ENCODE results near the gene PFN4. TPM values are rescaled to one million over a fixed set of nuclear protein-coding genes. Genes with fewer than 3 reads are reported as not detected.
A peak's percentile ranks its signal among the peaks of the same experiment; 100 is the strongest.
"Not testable (repeated sequence)": the region's sequence is repeated elsewhere in the genome, so short reads cannot be mapped to it uniquely, and the experiment has no call there.

PFN4 gene
- total RNA-seq = 0.47 TPM

DNA sequence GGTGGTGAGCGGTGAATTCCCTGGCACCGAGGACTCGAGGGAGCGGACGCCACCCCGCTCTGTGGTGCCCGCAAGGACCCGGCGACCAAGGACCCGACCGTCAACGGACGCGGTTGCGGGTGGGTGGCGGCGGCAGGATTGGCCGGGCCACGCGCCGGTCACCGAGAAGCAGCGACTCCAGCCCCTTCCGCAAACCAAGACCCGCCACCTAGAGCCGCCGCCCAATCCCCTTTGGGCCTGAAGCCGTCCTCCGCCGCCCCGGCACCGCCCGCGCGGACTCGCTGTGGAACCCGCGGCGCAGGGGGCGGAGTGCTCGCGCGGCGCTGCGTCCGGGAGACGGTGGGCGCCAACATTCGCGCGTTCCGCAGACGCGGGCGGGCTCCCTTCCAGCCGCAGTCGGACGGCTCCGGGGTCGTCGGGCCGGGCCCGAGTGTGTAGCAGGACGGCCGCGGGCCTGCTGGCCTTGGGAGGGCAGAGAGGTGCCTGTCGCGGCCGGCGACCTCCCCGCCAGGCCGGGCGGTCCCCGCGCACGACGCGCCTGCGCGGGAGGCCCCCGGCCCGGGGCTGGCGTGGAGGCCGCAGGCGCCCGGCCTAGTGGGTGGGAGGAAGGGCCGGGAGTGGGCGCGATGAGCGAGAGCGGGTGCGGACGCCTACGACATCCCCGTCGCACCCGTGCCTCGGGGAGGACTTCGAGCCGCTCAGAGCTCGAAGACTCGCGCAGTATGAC, at the start of gene PFN4, which contains the start of gene FAM228B:
Gene PFN4, minus strand, starts transcription at position 140 of the 727 bp plus-strand sequence. CDS start 799 bp downstream, outside the sequence.
Gene FAM228B, plus strand, starts transcription at position 275 of the 727 bp plus-strand sequence. CDS start 893 bp downstream, outside the sequence.
- DNase-seq = peak; percentile 89

DNA sequence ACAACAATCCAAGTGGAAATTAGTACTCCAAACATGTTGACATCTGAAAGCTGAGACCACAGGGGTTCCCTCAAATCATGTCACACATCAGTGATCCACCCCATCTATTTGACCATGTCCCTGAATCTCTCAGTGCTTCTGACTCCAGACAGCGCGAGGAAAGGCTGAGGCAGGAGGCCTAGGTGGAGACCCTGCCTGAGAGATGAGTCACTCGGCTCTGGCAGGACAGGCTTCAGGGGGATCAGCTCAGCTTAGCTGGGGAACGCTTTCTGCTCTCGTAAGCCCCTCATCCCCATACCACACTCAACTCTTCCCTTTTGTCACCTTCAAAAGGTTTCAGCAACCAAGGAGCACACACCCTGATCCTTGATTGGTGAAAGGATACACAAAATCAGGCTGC, 45.9 kb upstream of the PFN4 start:
- no peak for DNase-seq

DNA sequence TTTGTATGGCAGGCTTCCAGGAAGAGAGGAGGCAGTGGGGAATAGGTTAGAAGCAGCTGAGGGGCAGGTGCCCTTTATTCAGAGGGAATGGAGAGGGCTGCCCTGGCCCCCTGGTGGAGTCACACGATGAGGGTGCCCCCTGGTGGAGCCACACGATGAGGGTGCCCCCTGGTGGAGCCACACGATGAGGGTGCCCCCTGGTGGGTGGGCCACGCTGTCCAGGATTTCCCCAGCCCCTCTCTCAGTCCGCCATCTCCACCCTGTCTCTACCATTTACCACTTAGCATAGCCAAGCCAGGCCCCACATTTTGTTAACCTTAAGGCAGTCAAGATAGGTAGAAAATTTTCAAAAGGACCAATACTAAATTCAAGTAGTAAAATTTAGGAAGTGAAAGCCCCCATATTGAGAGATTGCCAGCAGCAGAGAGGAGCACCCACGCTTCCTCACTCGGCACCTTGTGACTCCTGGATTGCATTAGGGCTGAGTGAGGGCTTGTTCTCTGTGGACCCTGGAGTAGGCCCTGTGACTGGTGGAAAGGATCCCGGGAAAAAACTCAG, 41.4 kb upstream of the PFN4 start:
- DNase-seq = no peak

GRCh38 chr2:24163601-24164000, 40.5 kb upstream of the PFN4 start:
- DNase-seq = no peak

- no peak for DNase-seq
Measured at GRCh38 chr2:24163186-24163585, 40.1 kb upstream of the PFN4 start.

DNA sequence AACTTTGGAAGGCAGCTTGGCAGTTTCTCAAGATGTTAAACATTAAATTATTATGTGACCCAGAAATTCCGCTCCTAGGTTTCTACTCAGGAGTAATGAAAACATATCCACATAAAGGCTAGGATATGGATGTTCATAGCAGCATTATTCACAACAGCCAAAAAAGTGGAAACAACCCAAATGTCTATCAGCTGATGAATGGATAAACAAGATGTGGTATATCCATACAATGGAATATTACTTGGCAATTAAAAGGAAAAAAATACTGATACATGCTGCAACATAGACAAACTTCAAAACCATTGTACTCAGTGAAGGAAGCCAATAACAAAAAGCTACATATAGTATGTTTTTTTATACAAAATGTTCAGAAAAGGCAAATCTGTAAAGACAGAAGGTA, 39.4 kb upstream of the PFN4 start:
- DNase-seq = no peak

DNA sequence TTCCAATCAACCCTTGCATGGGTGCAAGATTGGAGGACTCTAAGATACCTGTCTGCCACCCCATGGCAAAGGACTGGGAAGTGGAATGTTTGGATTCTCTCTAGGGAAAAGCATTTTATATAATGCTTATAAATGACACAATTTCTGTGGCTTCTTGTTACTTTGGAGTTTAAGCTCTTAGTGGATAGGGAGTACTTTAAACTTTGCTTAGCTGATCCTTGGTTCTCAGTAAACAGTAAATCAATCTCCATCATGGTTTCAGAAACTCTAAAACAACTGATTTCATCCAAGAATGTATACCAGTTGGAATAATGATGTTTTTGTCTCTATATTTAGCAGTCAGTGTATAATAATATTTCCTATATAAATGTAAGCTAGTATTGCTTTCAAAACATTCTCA, 37.6 kb upstream of the PFN4 start:
- no peak for DNase-seq

DNA sequence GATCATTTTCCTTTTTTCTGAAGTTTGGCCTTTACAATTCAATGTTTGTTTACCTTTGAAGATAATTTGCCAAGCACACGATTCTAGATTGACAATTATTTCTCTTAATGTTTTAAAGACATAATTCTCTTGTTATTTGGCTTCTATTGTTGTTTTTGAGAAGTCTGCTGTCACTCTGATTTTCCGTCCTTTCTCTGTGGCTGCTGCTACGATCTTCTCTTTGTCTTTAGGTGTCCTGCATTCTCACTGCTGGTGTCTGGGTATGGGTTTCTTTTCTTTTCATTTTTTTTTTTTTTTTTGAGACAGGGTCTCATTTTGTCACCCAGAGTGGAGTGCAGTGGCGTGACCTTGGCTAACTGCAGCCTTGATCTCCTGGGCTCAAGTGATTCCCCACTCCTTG, 36.6 kb upstream of the PFN4 start:
- DNase-seq = no peak

- DNase-seq = no peak
Measured at GRCh38 chr2:24158131-24158530, 35.0 kb upstream of the PFN4 start.

DNA sequence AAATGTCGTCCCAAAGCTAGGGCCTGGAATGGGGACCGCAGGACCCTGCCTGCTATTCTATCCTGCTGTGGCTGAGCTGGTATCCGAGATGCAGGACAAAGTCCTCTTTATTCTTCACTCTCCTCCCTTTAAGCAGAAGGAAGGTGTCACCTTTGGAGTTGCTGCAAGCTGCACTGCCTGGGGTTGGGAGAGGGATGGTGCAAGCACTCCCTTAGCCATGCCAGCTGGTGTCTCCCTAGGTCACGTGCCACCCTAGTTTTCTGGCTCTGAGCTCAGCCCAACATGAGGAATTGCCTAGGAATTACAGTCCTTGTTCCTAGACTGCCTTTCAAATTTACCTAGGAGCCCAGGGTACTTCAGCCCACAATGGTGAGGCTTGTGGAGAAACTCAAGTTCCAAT, 30.3 kb upstream of the PFN4 start:
- DNase-seq = no peak

DNA sequence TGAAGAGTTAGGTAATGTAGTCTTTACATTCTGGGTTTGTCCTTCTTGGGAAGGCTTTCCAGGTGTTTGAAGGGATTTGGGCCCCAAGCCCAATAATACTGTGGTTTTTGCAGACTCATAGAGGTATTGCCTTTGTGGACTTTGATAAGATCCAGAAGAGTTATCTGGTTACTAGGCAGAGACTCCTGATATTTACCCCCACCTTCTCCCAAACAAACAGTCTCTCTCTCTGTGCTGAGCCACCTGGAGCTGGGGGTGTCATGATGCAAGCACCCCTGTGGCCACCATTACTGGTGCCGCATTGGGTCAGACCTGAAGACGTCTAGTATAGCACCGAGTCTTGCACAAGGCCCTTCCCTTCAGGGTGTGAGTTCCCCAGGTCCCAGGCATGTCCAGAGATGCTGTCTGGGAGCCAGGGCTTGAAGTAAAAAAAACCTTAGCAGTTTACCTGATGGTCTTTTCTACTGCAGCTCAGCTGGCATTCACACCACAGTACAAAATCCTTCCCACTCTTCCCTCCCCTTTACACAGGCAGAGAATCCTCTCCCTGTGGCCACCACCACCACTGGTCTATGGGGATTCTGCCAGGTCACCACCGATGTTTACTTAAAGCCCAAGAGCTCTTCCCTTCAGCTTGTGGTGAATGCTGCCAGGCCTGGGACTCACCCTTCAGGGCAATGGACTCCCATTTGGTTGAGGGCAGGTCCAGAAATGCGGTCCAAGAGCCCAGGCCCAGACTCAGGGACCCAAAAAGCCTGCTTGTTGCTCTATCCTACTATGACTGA, 29.5 kb upstream of the PFN4 start:
- no peak for DNase-seq

- no peak for DNase-seq
Measured at GRCh38 chr2:24147364-24147763, 24.2 kb upstream of the PFN4 start.

DNA sequence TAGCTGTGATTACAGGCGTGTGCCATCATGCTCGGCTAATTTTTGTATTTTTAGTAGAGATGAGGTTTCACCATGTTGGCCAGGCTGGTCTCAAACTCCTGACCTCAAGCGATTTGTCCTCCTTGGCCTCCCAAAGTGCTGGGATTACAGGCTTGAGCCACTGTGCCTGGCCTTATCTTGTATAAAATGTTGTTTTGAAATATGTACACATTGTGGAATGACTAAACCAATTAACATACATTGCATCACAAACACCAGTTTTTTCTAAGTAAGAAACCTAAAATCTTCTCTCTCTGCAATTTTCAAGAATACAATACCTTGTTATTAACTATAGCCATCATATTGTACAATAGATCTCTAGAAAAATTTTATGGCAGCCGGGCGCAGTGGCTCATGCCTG, 17.2 kb upstream of the PFN4 start:
- DNase-seq = not testable (repeated sequence)

- no peak for DNase-seq
Measured at GRCh38 chr2:24132543-24132942, 9.4 kb upstream of the PFN4 start.

DNA sequence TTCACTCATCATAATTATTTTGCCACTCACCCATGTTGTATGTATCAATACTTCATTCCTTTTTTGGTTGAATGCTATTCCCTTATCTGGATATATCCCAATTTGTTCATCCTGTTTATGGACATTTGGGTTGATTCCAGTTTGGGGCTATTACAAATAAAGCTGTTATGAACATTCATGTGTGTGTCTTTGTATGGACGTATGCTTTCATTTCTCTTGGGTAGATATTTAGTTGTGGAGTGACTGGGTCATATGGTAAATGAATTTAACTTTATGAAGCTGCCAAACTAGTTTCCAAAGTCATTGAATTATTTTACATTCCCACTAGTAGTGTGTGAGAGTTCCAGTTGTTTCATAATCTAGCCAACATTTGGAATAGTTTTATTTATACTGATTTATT, 2.8 kb upstream of the PFN4 start:
- DNase-seq = no peak

DNA sequence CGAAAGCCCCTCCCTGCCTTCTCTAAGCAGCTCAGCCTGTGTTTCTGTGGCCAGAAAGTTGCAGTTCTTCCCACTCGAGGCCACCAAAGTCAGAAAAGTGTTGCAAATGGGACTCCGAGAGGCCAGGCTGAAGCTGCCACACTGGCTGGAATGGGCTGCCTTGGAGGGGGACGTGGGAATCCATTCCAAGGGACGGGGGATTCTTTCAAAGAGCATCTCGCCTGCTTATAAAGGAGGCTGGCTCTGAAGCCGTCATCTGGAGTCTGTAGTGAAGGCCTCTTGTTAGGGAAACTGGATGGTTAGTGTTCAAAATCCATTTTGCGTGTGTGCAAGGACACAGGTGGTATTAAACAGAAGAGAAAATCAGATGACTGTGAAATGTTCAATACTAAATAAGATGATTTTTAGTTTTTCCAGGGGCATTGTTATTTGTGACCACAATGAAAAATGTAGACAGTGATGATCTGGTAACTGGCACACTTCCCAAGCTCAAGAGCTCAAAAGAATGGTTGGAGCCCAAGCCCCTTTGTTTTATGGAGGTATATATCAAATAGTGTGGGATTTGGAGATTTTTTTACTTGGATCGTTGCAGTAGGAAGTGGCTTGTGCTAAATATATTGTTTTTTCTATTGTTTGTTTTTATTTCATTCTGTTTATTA, 917 bp upstream of the PFN4 start:
- peak; percentile 55 for DNase-seq

DNA sequence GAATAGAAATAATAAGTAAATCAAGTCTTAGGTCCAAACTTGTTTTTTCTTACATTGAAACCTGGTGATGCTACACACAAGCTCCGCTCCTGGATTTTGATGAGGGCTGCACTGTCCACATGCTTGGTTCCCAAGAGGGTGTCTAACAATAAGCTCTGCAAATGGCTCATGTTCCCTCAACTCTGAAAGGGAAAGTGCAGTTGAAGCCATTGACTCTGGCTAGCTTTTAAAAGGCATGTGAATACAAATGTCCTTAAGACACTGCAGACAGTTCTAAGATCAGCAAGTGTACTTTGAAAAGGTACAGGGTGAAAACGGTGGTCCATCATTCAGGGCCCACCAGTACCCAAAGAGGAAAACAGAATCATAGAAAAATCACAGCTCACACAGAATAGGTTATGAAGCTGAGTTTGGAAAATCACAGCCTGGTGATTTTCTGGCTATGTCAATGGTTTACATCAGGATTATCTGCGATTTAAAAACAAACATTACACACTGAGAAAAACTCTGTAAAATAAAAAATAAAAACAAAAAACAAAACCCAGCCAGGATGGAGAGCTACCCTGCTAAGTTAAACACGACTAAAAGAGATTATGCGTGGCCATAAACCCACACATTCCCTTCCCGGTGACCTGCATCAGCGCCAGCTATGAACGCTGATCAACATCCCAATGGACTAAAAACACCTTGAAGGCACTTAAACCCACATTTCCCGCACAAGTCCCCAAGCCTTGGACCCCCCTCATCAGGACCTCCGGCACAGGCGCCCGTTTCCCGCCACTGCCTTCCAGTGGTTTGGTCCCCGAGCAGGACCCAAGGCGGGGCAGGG, 554 bp downstream of the PFN4 start:
- DNase-seq = no peak

DNA sequence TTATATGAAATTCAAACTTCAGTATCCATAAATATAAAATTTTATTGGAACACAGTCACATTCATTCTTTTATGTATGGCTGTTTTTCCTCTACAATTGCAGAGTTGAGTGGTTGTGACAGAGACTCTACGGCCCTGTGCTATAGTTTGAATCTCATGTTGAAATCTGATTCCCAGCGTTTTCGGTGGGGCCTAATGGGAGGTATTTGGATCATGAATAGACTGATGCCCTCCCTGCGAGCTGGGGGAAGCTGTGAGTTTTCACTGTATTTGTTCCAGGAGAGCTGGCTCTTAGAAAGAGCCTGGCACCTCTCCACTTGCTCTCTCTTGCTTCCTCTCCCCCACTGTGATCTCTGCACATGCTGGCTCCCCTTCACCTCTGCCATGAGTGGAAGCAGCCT, 1.7 kb downstream of the PFN4 start:
- no peak for DNase-seq

GRCh38 chr2:24121066-24121465, 2.1 kb downstream of the PFN4 start:
- DNase-seq = no peak

DNA sequence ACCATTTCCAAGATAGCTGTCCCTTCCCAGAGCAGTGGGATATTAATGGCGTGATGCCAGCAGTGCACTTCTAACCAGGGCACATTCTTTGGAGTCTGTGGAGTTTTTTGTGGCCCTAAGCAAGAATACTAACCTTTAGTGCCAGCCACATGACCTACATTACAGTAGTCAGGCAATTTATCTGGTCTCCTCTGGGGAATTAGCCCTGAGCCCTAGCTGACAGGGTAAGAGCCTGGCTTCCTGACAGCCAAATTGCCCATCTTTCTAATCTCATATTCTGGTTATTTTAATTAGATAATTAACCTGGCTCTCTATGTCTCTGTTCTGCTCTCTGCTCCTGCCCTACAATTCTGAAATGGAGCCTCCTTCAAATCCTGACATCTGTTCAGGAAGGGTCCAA, 5.2 kb downstream of the PFN4 start:
- no peak for DNase-seq

- no peak for DNase-seq
Measured at GRCh38 chr2:24115057-24115456, 8.1 kb downstream of the PFN4 start.

DNA sequence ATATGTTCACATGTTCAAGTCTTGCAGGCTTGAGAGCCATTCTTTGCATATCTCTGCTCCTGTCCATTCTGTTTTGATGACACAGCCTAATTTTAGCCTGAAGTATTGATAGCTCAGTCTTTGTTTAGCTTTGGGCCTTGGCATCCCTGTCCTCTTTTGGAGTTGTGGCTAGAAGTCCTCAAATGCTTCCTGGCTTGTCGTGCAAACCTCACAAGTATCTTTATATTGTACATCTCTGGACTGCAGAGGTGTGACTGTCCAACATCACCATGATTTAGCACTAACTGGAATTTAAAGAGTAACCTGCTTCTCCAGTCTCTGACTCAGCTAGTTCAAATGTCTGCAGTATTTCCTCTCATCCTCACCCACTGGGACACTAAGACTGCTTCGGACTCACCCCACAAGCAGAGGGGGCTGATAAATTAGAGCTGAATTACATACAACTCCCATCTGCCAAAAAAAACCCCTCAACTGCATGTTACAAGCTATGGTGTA, 11.7 kb downstream of the PFN4 start:
- DNase-seq = no peak
